IPS-18a (cell line): Measurements from ENCODE around the gene CYYR1.

Experiments used
- H3K27ac ChIP-seq: one replicate; pipeline ENCODE4 v1.5.1; 2013; ENCODE audit warnings: low read length
- H3K27me3 ChIP-seq: one replicate; pipeline ENCODE4 v1.6.1; 2013; ENCODE audit warnings: mild to moderate bottlenecking, low read length; ENCODE audit not compliant: control insufficient read depth, insufficient read depth
- H3K36me3 ChIP-seq: one replicate; pipeline ENCODE4 v1.6.1; 2013; ENCODE audit warnings: low read depth, low read length; ENCODE audit not compliant: control insufficient read depth
- H3K4me1 ChIP-seq: one replicate; pipeline ENCODE4 v1.6.1; 2013; ENCODE audit warnings: low read depth, low read length; ENCODE audit not compliant: control insufficient read depth
- H3K4me3 ChIP-seq: one replicate; pipeline ENCODE4 v1.5.1; 2013; ENCODE audit warnings: low read length
- H3K9ac ChIP-seq: one replicate; pipeline ENCODE4 v1.6.1; 2013; ENCODE audit warnings: mild to moderate bottlenecking, low read length, moderate library complexity
- H3K9me3 ChIP-seq: one replicate; pipeline ENCODE4 v1.6.1; 2013; ENCODE audit warnings: low read depth, low read length; ENCODE audit not compliant: control insufficient read depth

Gene CYYR1

DNA sequence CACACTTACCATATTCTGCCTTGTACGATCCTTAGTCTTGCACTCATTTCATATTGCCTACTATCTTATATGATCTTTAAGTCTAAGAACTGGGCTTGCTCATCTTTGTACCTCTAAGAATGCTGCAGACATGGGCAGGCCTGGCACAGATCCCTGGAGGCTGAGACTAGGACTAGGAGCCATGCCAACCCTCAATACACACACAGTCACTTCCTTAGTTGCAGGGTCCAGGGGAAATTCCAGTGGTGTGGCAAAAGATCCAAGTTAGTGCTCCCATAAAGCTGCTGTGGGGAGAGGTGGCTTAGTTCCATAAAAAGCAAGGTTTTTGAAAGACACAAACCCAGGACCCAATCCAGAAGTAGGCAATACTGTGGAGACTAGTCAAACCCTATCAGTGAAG, 59.9 kb downstream of the CYYR1 start:
- no peaks in the 10 kb centered on the region for H3K27me3 ChIP-seq
- no peak overlapping the region for H3K27ac ChIP-seq
- no peak overlapping the region for H3K9ac ChIP-seq
- no peak overlapping the region for H3K4me3 ChIP-seq
- H3K4me1 ChIP-seq: peaks cover 13% of the 10 kb centered on the region
- no peaks in the 10 kb centered on the region for H3K9me3 ChIP-seq
- H3K36me3 ChIP-seq: no peaks in the 10 kb centered on the region

DNA sequence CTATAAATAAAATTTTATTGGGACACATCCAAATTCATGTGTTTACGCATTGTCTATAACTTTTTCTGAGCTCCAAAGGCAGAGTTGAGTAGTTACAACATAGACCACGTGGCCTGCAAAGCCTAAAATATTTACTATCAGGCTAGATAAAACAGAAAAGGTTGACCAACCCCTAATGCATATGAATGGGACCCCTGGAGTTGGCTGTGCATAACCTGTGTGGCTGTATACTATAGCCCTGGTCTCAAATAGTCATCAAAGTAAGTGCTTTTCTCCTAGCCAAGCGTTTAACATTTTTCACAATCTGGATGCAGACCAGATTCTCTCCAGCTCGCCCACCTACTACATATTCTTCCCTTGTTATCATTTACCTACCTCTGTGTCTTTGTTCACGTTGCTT, 60.4 kb downstream of the CYYR1 start:
- H3K9me3 ChIP-seq: no peaks in the 10 kb centered on the region
- no peaks in the 10 kb centered on the region for H3K27me3 ChIP-seq
- H3K36me3 ChIP-seq: no peaks in the 10 kb centered on the region
- H3K4me3 ChIP-seq: no peak overlapping the region
- no peak overlapping the region for H3K9ac ChIP-seq
- peaks cover 13% of the 10 kb centered on the region for H3K4me1 ChIP-seq
- no peak overlapping the region for H3K27ac ChIP-seq

DNA sequence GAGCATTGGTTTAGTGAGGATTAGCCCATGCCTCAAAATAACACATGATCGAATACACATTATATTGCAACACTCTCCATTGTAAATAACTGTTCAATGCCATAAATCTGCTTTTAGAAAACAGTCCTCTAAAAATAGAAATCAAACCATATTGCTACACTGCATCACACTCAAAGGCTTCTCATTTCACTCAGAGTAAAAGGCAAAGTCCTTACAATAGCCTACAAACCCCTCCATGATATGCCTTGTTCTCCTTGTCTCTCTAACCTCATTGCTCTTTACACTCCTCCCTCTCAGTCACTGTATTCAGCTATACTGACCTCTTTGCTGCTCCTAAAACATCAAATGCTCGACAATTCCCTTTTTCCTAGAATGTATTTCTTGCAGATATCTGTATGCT, 64.2 kb downstream of the CYYR1 start:
- H3K27ac ChIP-seq: no peak overlapping the region
- H3K27me3 ChIP-seq: no peaks in the 10 kb centered on the region
- H3K9ac ChIP-seq: no peak overlapping the region
- no peaks in the 10 kb centered on the region for H3K36me3 ChIP-seq
- H3K4me3 ChIP-seq: no peak overlapping the region
- no peaks in the 10 kb centered on the region for H3K9me3 ChIP-seq
- peaks cover 13% of the 10 kb centered on the region for H3K4me1 ChIP-seq

- no peak overlapping the region for H3K9ac ChIP-seq
- no peaks in the 10 kb centered on the region for H3K9me3 ChIP-seq
Observed at GRCh38 chr21:26506956-26507355, 66.1 kb downstream of the CYYR1 start.

GRCh38 chr21:26505211-26505610, 67.9 kb downstream of the CYYR1 start:
- Histone ChIP-seq H3K36me3 (no peaks in the 10 kb centered on the region), H3K27ac (no peak overlapping the region), H3K27me3 (no peaks in the 10 kb centered on the region), H3K9me3 (no peaks in the 10 kb centered on the region), H3K9ac (no peak overlapping the region), H3K4me3 (no peak overlapping the region), H3K4me1 (no peaks in the 10 kb centered on the region)

More at GRCh38 chr21:26506956-26507355, 66.1 kb downstream of the CYYR1 start:
- no peaks in the 10 kb centered on the region for H3K36me3 ChIP-seq
- no peak overlapping the region for H3K4me3 ChIP-seq
- H3K27me3 ChIP-seq: no peaks in the 10 kb centered on the region
- no peaks in the 10 kb centered on the region for H3K4me1 ChIP-seq
- no peak overlapping the region for H3K27ac ChIP-seq

- no peak overlapping the region for H3K27ac ChIP-seq
- H3K27me3 ChIP-seq: no peaks in the 10 kb centered on the region
- peaks cover under 1% of the 10 kb centered on the region for H3K36me3 ChIP-seq
- no peak overlapping the region for H3K4me3 ChIP-seq
- H3K9me3 ChIP-seq: no peaks in the 10 kb centered on the region
- no peak overlapping the region for H3K9ac ChIP-seq
- no peaks in the 10 kb centered on the region for H3K4me1 ChIP-seq
Observed at GRCh38 chr21:26503414-26503813, 69.7 kb downstream of the CYYR1 start.

DNA sequence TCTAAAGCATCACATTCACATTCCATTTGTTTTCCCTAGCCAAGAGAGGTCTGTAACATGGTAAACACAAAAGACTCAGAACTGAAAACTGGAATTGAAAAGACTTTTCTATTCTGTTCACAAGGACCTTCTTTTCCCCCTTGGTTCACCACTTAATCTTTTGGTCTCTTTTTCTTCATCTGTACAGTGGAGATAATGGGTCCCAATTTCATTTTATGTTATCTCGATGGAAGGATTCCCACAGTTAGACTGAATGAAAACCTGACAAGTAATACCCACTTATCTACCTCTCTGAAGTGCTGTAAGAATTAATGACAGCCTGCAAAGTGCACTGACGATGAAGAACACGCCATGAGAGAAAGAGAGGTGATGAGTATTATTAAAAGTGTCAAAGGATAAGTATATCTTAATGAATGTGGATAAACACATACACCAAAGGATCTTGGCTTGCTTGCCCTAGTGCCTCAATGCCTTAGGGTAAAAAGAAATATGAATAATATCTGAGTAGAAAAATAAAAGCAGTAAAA, 71.5 kb downstream of the CYYR1 start:
- no peaks in the 10 kb centered on the region for H3K27me3 ChIP-seq
- H3K4me1 ChIP-seq: no peaks in the 10 kb centered on the region
- H3K9me3 ChIP-seq: no peaks in the 10 kb centered on the region
- H3K4me3 ChIP-seq: no peak overlapping the region
- no peak overlapping the region for H3K9ac ChIP-seq
- peaks cover 2% of the 10 kb centered on the region for H3K36me3 ChIP-seq
- H3K27ac ChIP-seq: no peak overlapping the region

- H3K4me3 ChIP-seq: no peak overlapping the region
- no peak overlapping the region for H3K27ac ChIP-seq
- no peaks in the 10 kb centered on the region for H3K4me1 ChIP-seq
- H3K9me3 ChIP-seq: no peaks in the 10 kb centered on the region
- no peaks in the 10 kb centered on the region for H3K27me3 ChIP-seq
- no peak overlapping the region for H3K9ac ChIP-seq
- H3K36me3 ChIP-seq: peaks cover 2% of the 10 kb centered on the region
Observed at GRCh38 chr21:26499495-26499894, 73.6 kb downstream of the CYYR1 start.

GRCh38 chr21:26495283-26495849, 77.7 kb downstream of the CYYR1 start:
- Histone ChIP-seq H3K9ac (no peak overlapping the region), H3K27ac (no peak overlapping the region), H3K36me3 (peaks cover 2% of the 10 kb centered on the region), H3K4me3 (no peak overlapping the region), H3K27me3 (no peaks in the 10 kb centered on the region), H3K9me3 (no peaks in the 10 kb centered on the region), H3K4me1 (peaks cover 9% of the 10 kb centered on the region)

DNA sequence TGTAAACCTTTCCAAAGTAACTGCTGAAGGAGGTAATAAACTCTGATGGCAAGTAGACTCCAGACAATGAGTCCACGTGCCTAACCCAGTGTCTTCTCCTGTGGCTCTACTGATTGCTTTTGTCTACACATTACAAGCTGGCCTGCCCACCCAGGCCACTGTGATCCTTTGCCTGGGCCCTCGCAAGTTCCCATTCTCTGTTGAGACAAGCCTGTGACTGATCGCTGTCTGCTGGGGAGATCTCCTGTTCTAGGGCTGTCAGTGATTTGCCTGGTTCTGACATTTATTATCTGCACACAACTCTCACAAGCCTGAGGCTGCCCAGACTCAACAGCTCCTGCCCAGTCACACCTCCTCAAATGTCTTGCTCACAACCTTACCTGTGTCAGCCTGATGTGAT, 81.4 kb downstream of the CYYR1 start:
- H3K9me3 ChIP-seq: peaks cover 4% of the 10 kb centered on the region
- H3K4me1 ChIP-seq: peaks cover 9% of the 10 kb centered on the region
- no peak overlapping the region for H3K4me3 ChIP-seq
- H3K36me3 ChIP-seq: no peaks in the 10 kb centered on the region
- no peaks in the 10 kb centered on the region for H3K27me3 ChIP-seq
- H3K9ac ChIP-seq: no peak overlapping the region
- H3K27ac ChIP-seq: no peak overlapping the region

DNA sequence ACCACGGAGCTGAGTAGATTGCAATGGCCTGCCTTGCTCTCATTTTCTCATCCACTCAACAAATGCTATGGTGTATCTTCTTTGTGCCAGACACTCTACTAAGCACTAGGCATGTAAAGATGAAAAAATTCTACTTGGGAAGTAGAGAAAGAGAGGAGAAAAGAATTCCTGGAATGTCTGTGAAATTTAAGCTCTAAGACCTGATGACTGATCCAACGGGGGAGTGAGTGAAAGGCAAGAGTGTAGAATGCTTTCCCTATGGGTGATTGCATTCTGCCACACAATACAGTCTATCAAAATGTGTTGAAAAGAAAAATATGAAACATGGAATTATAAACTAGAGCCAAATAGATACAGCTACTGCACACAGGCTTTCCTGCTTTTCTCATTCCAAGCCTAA, 82.3 kb downstream of the CYYR1 start:
- Histone ChIP-seq H3K36me3 (no peaks in the 10 kb centered on the region), H3K9ac (no peak overlapping the region), H3K4me3 (no peak overlapping the region), H3K4me1 (peaks cover 9% of the 10 kb centered on the region), H3K27me3 (no peaks in the 10 kb centered on the region), H3K27ac (peak overlapping the region; percentile 24), H3K9me3 (peaks cover 4% of the 10 kb centered on the region)

DNA sequence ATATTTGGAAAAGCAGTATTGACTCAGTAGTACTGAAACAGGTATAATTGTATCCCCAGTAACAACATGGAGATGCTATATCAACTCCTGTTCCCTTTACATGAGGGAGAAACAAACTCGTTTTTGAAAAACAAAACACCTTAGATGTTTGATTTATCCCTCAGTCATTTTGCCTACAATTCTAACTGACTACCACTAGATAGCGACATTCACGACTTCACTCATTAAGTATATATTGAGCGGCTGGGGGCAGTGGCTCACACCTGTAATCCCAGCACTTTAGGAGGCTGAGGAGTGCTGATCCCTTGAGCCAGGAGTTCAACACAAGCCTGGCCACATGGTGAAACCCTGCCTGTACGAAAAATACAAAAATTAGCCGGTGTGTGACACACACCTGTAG, 83.3 kb downstream of the CYYR1 start:
- H3K9me3 ChIP-seq: peaks cover 4% of the 10 kb centered on the region
- no peak overlapping the region for H3K4me3 ChIP-seq
- H3K27ac ChIP-seq: no peak overlapping the region
- H3K9ac ChIP-seq: no peak overlapping the region
- no peaks in the 10 kb centered on the region for H3K27me3 ChIP-seq
- no peaks in the 10 kb centered on the region for H3K36me3 ChIP-seq
- H3K4me1 ChIP-seq: peaks cover 9% of the 10 kb centered on the region
